PC-9 (cell line): Measurements from ENCODE around the gene TMEM225. TPM values are rescaled to one million over a fixed set of nuclear protein-coding genes. Genes with fewer than 3 reads are reported as not detected.

Experiments
- BruUV-seq: library from RNA; stranded (reverse); fragments of 400-500 nt; replicated peaks from 2 replicates; lab custom pipeline; 2021; lab: Mats Ljungman, UMichigan
- CTCF ChIA-PET: fragments of 300-600 bp; sonication (Branson Sonifier 250); formaldehyde crosslinking; loops from one replicate; lab custom pipeline; 2022; ENCODE audit warnings: antibody characterized with exemption; lab: Charles Lee
- POLR2A ChIA-PET: fragments of 300-600 bp; sonication (Branson Sonifier 250); formaldehyde crosslinking; loops from one replicate; lab custom pipeline; 2022; ENCODE audit warnings: antibody characterized with exemption; ENCODE audit not compliant: unreplicated experiment; lab: Charles Lee
- DNase-seq, 2 experiments: peaks; one replicate each; pipeline versions ENCODE4 v3.0.0 to v3.0.0-alpha.2; 2015 to 2022; ENCODE audit warnings: mixed read lengths in 1 of 2
- H2AFZ ChIP-seq: fragments of 200-600 bp; sonication (generic); 2 replicates; pipeline ENCODE4 v1.8.1; 2017; ENCODE audit warnings: antibody characterized with exemption
- H3F3A ChIP-seq: fragments of 200-600 bp; sonication (generic); 2 replicates; pipeline ENCODE4 v1.8.1; 2017; ENCODE audit warnings: antibody characterized with exemption, mild to moderate bottlenecking, low read depth; ENCODE audit not compliant: insufficient read depth
- H3K27ac ChIP-seq: fragments of 200-600 bp; sonication (generic); 2 replicates; pipeline ENCODE4 v1.6.1; 2016; ENCODE audit warnings: mixed run types
- H3K27me3 ChIP-seq: fragments of 200-600 bp; sonication (generic); 2 replicates; pipeline ENCODE4 v1.6.1; 2016; ENCODE audit warnings: low read depth, mixed run types; ENCODE audit not compliant: insufficient read depth
- H3K36me3 ChIP-seq: fragments of 200-600 bp; sonication (generic); 2 replicates; pipeline ENCODE4 v1.6.1; 2016; ENCODE audit warnings: low read depth, mixed run types
- H3K4me1 ChIP-seq: fragments of 200-600 bp; sonication (generic); replicated peaks from 2 replicates; pipeline ENCODE4 v1.6.1; 2016; ENCODE audit warnings: mixed run types; ENCODE audit not compliant: insufficient read depth
- H3K4me2 ChIP-seq: fragments of 200-600 bp; sonication (generic); 2 replicates; pipeline ENCODE4 v1.6.1; 2017; ENCODE audit warnings: mixed run types
- H3K4me3 ChIP-seq: fragments of 200-600 bp; sonication (generic); 2 replicates; pipeline ENCODE4 v1.6.1; 2016; ENCODE audit warnings: mixed run types
- H3K79me2 ChIP-seq: fragments of 200-600 bp; sonication (generic); 2 replicates; pipeline ENCODE4 v1.6.1; 2017; ENCODE audit warnings: low read depth, mixed run types
- H3K9me2 ChIP-seq: fragments of 200-600 bp; sonication (generic); 2 replicates; pipeline ENCODE4 v1.8.1; 2017; ENCODE audit warnings: mild to moderate bottlenecking; ENCODE audit not compliant: insufficient read depth
- H3K9me3 ChIP-seq: fragments of 200-600 bp; sonication (generic); 2 replicates; pipeline ENCODE4 v1.8.1; 2016; ENCODE audit warnings: low read depth; ENCODE audit not compliant: insufficient read depth
- H4K20me1 ChIP-seq: fragments of 200-600 bp; sonication (generic); 2 replicates; pipeline ENCODE4 v1.8.1; 2017; ENCODE audit not compliant: insufficient read depth
- CTCF ChIP-seq: fragments of 200-600 bp; sonication (generic); conservative IDR thresholded peaks from 2 replicates; pipeline ENCODE4 v1.6.1; 2017; ENCODE audit warnings: mixed run types, antibody characterized with exemption, mild to moderate bottlenecking, moderate library complexity
- EZH2 ChIP-seq: fragments of 200-600 bp; sonication (generic); IDR thresholded peaks from 2 replicates; pipeline ENCODE4 v1.8.0; 2017; ENCODE audit warnings: antibody characterized with exemption, low read depth
- intact Hi-C: fragments of 100-400 bp; cut with micrococcal nuclease; formaldehyde crosslinking; loops from one replicate; pipeline ENCODE4 v1.10.0; 2022; ENCODE audit not compliant: unreplicated experiment
- total RNA-seq: library from RNA; stranded (reverse); gene quantifications from 2 replicates; pipeline ENCODE4 v1.2.3, GENCODE V29; 2021

Gene TMEM225
- total RNA-seq, 1 experiment from 2014 or later, result not detected

DNA sequence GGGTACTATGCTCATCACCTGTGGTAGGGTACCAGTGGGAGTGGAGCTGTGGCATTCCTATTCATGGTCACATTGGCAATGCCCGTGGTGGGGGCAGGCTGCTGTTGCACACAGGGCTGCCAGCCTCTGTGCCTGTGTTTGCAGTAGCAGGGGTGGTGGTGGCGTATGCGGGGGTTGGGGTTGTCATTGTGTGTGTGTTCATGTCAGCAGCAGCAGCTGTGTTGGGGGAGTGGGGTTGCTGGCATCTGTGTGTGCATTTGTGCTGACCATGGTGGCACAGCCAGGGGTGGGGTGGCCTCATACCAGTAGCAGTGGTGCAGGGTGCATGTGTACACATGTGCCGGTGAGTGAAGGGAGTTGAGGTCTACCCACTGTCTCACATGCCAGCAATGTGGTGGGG lies 34.4 kb downstream of the TMEM225 start:
- Histone ChIP-seq H2AFZ (no peak overlapping the region), H3K4me1 (no peaks in the 10 kb centered on the region), H4K20me1 (no peaks in the 10 kb centered on the region; the same call in 1 of the 2 replicates), H3K79me2 (no peaks in the 10 kb centered on the region), H3K9me3 (no peaks in the 10 kb centered on the region), H3K27ac (no peak overlapping the region), H3K4me2 (no peak overlapping the region), H3F3A (no peaks in the 10 kb centered on the region), H3K9me2 (no peaks in the 10 kb centered on the region), H3K36me3 (no peaks in the 10 kb centered on the region), H3K4me3 (no peak overlapping the region), H3K27me3 (no peaks in the 10 kb centered on the region)
- TF ChIP-seq CTCF (no peak), EZH2 (no peak)
- BruUV-seq, result no TSS peak
- ChIA-PET CTCF (no interaction called here), POLR2A (no interaction called here)
- no peak for DNase-seq
- intact Hi-C loops, result no loop called here

GRCh38 chr11:123841174-123841573 lies 44.3 kb downstream of the TMEM225 start:
- DNase-seq, result no peak
- ChIA-PET CTCF (no interaction called here), POLR2A (no interaction called here)
- Histone ChIP-seq H3K4me3 (no peak overlapping the region), H3K27ac (no peak overlapping the region), H2AFZ (no peak overlapping the region), H3F3A (no peaks in the 10 kb centered on the region), H3K4me2 (no peak overlapping the region), H3K27me3 (peaks cover 14% of the 10 kb centered on the region), H3K4me1 (no peaks in the 10 kb centered on the region), H4K20me1 (no peaks in the 10 kb centered on the region), H3K9me2 (no peaks in the 10 kb centered on the region), H3K79me2 (no peaks in the 10 kb centered on the region), H3K36me3 (no peaks in the 10 kb centered on the region), H3K9me3 (no peaks in the 10 kb centered on the region)
- intact Hi-C loops, result no loop called here
- TF ChIP-seq CTCF (no peak), EZH2 (no peak)
- BruUV-seq, result no TSS peak

- Histone ChIP-seq H3K27ac (no peak overlapping the region), H3K4me1 (no peaks in the 10 kb centered on the region), H4K20me1 (no peaks in the 10 kb centered on the region), H3K79me2 (no peaks in the 10 kb centered on the region), H3K36me3 (no peaks in the 10 kb centered on the region), H2AFZ (no peak overlapping the region), H3K9me3 (no peaks in the 10 kb centered on the region), H3K4me2 (no peak overlapping the region), H3K27me3 (peaks cover 14% of the 10 kb centered on the region), H3K9me2 (no peaks in the 10 kb centered on the region), H3K4me3 (no peak overlapping the region), H3F3A (no peaks in the 10 kb centered on the region)
- ChIA-PET POLR2A (no interaction called here), CTCF (no interaction called here)
- no peak for DNase-seq
- intact Hi-C loops, result no loop called here
- BruUV-seq, result no TSS peak
- TF ChIP-seq EZH2 (no peak), CTCF (no peak)
These were observed 46.3 kb downstream of the TMEM225 start for GRCh38 chr11:123839131-123839530.
